ENCODE data around the gene CIAO1. TPM values are rescaled to one million over a fixed set of nuclear protein-coding genes. Genes with fewer than 3 reads are reported as not detected.

CIAO1 gene
- total and polyA plus RNA-seq, 10 donors: 31.3 to 122 (median 70.3) TPM

DNA sequence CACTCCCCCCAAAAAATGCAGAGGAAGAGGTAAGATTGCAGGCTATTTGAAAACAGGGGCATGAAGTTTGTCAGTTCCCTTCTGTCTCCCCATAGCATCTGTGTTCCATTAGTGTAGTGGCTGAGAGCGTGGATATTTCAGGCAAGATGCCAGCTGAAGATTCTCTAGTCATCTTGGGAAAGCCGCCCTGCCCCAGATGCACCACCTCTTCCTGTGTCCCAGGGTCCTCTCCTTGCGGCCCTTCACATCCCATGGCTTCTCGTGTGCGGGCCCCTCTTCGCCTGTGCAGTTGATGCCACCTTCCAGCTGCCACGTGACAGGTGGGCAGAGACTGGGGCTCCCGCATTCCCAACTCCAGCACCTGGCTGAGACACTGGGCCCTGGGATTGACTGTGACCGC lies 16.4 kb upstream of the CIAO1 start:
- H3K4me1 ChIP-seq: peaks cover 29 to 98% (median 83%) of the 10 kb centered on the region in 6 donors
- no peak overlapping the region for H3K4me3 ChIP-seq
- TF ChIP-seq POLR2A (IDR thresholded peaks at IDR 0.05): no peak
- TF ChIP-seq, protein P1, sequence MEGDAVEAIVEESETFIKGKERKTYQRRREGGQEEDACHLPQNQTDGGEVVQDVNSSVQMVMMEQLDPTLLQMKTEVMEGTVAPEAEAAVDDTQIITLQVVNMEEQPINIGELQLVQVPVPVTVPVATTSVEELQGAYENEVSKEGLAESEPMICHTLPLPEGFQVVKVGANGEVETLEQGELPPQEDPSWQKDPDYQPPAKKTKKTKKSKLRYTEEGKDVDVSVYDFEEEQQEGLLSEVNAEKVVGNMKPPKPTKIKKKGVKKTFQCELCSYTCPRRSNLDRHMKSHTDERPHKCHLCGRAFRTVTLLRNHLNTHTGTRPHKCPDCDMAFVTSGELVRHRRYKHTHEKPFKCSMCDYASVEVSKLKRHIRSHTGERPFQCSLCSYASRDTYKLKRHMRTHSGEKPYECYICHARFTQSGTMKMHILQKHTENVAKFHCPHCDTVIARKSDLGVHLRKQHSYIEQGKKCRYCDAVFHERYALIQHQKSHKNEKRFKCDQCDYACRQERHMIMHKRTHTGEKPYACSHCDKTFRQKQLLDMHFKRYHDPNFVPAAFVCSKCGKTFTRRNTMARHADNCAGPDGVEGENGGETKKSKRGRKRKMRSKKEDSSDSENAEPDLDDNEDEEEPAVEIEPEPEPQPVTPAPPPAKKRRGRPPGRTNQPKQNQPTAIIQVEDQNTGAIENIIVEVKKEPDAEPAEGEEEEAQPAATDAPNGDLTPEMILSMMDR (IDR thresholded peaks at IDR 0.05 in 8 of 11, conservative IDR thresholded peaks at IDR 0.05 in 3 of 11): no peak
- TF ChIP-seq POLR2AphosphoS5 (IDR thresholded peaks at IDR 0.05): peak in 2 of 3 donors; percentile 51 to 68
- 81 to 90% (median 85%) methylated on average over 6 to 9 of the region's 9 CpGs for WGBS, 5 donors
- peak overlapping the region in 7 of 8 donors; percentile 58 to 99 (median 89) for H3K27ac ChIP-seq
- intact Hi-C loops (cut with DNase I; ENCODE audit: low total_unique reads): no loop called here
- H3K27me3 ChIP-seq (replicated peaks in 1 of 7): no peaks in the 10 kb centered on the region
- no peak for DNase-seq
- H3K9me3 ChIP-seq: no peaks in the 10 kb centered on the region
- H3K36me3 ChIP-seq: peaks cover 2 to 55% (median 30%) of the 10 kb centered on the region in 6 donors

DNA sequence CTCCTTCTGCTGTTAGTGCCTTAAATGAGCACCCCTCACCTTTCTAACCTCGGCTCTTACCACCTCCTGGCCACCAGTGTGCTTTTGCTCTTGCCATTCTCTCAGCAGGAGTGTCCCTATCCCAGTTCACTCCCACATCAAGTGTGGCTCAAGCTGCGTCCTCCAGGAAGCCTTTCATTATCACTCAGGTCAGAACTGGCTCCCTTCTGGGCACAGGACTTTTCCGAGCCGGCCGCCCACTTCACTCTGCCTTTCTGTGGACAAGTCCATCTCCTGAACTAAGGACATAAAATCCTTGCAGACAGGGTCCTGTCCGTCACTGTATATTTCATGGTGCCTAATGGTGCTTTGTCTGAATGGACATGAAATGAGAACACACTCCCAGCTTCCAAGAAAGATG lies 15.8 kb upstream of the CIAO1 start:
- 75 to 93% (median 81%) methylated on average over 6 of the region's 6 CpGs for WGBS, 5 donors
- Histone ChIP-seq H3K27me3 (replicated peaks in 1 of 7) (no peaks in the 10 kb centered on the region), H3K9me3 (no peaks in the 10 kb centered on the region), H3K36me3 (peaks cover 2 to 61% (median 35%) of the 10 kb centered on the region in 6 donors), H3K4me1 (peaks cover 34 to 98% (median 84%) of the 10 kb centered on the region in 6 donors), H3K27ac (peak overlapping the region; percentile 58 to 99 (median 86)), H3K4me3 (no peak overlapping the region)
- intact Hi-C loops (cut with DNase I; ENCODE audit: low total_unique reads): no loop called here
- no peak for DNase-seq
- peak in 1 of 3 donors; percentile 13 for TF ChIP-seq POLR2AphosphoS5 (IDR thresholded peaks at IDR 0.05)
- no peak for TF ChIP-seq POLR2A (IDR thresholded peaks at IDR 0.05)

DNA sequence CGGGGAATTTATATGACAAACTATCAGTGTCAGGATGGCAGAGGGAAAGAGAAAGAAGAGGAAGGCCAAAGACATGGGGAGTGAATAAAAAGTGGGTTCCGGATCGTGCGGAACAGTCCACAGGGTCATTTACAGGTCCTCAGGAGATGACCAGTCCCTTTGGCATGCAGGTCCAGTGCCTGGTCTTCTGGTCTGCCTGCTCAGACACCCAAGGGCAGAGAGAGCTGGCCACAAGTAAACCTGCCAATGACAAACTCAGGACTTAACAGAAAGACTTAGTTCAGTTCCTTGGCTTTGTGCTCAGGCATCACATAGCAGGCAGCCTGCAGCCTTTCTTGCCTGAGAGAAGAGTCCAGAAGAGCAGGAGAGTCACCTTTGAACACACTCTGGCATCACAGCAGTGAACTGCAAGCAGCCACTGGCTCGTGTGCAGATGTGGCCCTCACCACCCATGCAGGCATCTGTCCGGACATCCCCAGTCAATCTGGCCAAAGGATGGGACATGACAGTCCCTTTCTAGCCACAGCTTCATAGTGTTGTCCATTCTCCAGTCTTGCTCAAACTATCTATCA lies 14.2 kb upstream of the CIAO1 start:
- peak overlapping the region; percentile 57 to 99 (median 86) for H3K27ac ChIP-seq
- TF ChIP-seq, protein P1 (IDR thresholded peaks at IDR 0.05 in 8 of 11, conservative IDR thresholded peaks at IDR 0.05 in 3 of 11): no peak
- peak in 2 of 3 donors; percentile 68 to 72 for TF ChIP-seq POLR2AphosphoS5 (IDR thresholded peaks at IDR 0.05)
- H3K9me3 ChIP-seq: no peaks in the 10 kb centered on the region
- peaks cover 42 to 98% (median 84%) of the 10 kb centered on the region in 6 donors for H3K4me1 ChIP-seq
- peaks cover 2 to 73% (median 45%) of the 10 kb centered on the region in 6 donors for H3K36me3 ChIP-seq
- 46 to 68% (median 59%) methylated on average over 6 of the region's 6 CpGs for WGBS, 5 donors
- no peak for DNase-seq
- H3K4me3 ChIP-seq: no peak overlapping the region
- intact Hi-C loops (cut with DNase I; ENCODE audit: low total_unique reads): no loop called here
- no peaks in the 10 kb centered on the region for H3K27me3 ChIP-seq (replicated peaks in 1 of 7)

DNA sequence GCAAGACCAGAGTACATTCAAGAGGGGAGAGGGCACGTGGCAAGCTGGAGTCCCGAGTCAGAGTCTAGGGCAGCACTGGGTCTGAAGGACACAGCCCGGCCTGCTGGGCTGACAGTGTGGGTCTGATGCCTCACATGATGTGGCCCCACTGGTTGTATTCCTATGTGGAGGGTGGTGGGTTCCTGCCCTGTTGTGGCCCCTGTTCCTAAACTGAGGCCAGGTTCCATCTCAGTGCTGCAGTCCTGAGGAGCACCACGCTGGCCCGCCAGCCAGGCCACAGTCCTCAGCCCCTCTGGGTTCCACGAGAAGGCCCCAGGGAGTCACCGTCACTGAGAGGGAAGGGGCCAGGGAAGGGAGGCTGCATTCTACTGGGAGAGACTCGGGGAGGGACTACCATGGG lies 13.5 kb upstream of the CIAO1 start:
- intact Hi-C loops (cut with DNase I; ENCODE audit: low total_unique reads): no loop called here
- H3K9me3 ChIP-seq: no peaks in the 10 kb centered on the region
- 92 to 95% (median 93%) methylated on average over 8 of the region's 8 CpGs for WGBS, 5 donors
- TF ChIP-seq, protein P1 (IDR thresholded peaks at IDR 0.05 in 8 of 11, conservative IDR thresholded peaks at IDR 0.05 in 3 of 11): no peak
- TF ChIP-seq POLR2A (IDR thresholded peaks at IDR 0.05) (no peak), POLR2AphosphoS5 (IDR thresholded peaks at IDR 0.05) (peak in 1 of 3 donors; percentile 28)
- no peak overlapping the region for H3K4me3 ChIP-seq
- H3K27me3 ChIP-seq (replicated peaks in 1 of 7): no peaks in the 10 kb centered on the region
- H3K27ac ChIP-seq: peak overlapping the region; percentile 57 to 99 (median 86)
- H3K4me1 ChIP-seq: peaks cover 46 to 98% (median 84%) of the 10 kb centered on the region in 6 donors
- H3K36me3 ChIP-seq: peaks cover 2 to 73% (median 45%) of the 10 kb centered on the region in 6 donors
- DNase-seq: no peak
